Parathyroid adenoma (tissue), 2 donors: Measurements from ENCODE around the gene CELSR3.

ENCODE experiments used
- H2AFZ ChIP-seq: fragments of 300-600 bp; sonication (generic); one replicate; pipeline ENCODE4 v1.7.0; 2017; ENCODE audit warnings: antibody characterized with exemption, mild to moderate bottlenecking
- H3K27ac ChIP-seq: fragments of 300-600 bp; sonication (generic); one replicate; pipeline ENCODE4 v1.7.0; 2017
- H3K27me3 ChIP-seq: fragments of 300-600 bp; sonication (generic); one replicate; pipeline ENCODE4 v1.7.0; 2017; ENCODE audit warnings: low read length; ENCODE audit not compliant: control insufficient read depth, insufficient read depth
- H3K36me3 ChIP-seq: fragments of 300-600 bp; sonication (generic); one replicate; pipeline ENCODE4 v1.7.0; 2017; ENCODE audit warnings: low read length; ENCODE audit not compliant: control insufficient read depth, insufficient read depth
- H3K4me1 ChIP-seq: fragments of 300-600 bp; sonication (generic); one replicate; pipeline ENCODE4 v1.7.0; 2017; ENCODE audit warnings: control low read depth
- H3K4me2 ChIP-seq: fragments of 300-600 bp; sonication (generic); one replicate; pipeline ENCODE4 v1.7.0; 2017; ENCODE audit warnings: low read length
- H3K4me3 ChIP-seq: fragments of 300-600 bp; sonication (generic); one replicate; pipeline ENCODE4 v1.7.0; 2017; ENCODE audit warnings: low read depth, low read length
- H3K79me2 ChIP-seq: fragments of 300-600 bp; sonication (generic); one replicate; pipeline ENCODE4 v1.7.0; 2017; ENCODE audit warnings: control low read depth
- H3K9ac ChIP-seq: fragments of 300-600 bp; sonication (generic); one replicate; pipeline ENCODE4 v1.7.0; 2017; ENCODE audit warnings: mild to moderate bottlenecking
- H3K9me3 ChIP-seq: fragments of 300-600 bp; sonication (generic); one replicate; pipeline ENCODE4 v1.7.0; 2017; ENCODE audit warnings: low read length; ENCODE audit not compliant: control insufficient read depth
- CTCF ChIP-seq: fragments of 300-600 bp; sonication (generic); IDR thresholded peaks from one replicate; pipeline ENCODE4 v1.7.0; 2017; ENCODE audit warnings: antibody characterized with exemption, mild to moderate bottlenecking
- donor health status: primary hyperparathyroidism.

CELSR3 gene

GRCh38 chr3:48629894-48630293 is 32.8 kb downstream of the CELSR3 start:
- H2AFZ ChIP-seq: no peak overlapping the region
- H3K27me3 ChIP-seq: no peaks in the 10 kb centered on the region
- no peak overlapping the region for H3K4me3 ChIP-seq
- H3K27ac ChIP-seq: no peak overlapping the region
- no peak for TF ChIP-seq CTCF
- H3K36me3 ChIP-seq: no peaks in the 10 kb centered on the region
- H3K9ac ChIP-seq: no peak overlapping the region
- no peak overlapping the region for H3K4me2 ChIP-seq
- H3K79me2 ChIP-seq: no peaks in the 10 kb centered on the region
- no peaks in the 10 kb centered on the region for H3K9me3 ChIP-seq
- peaks cover 6% of the 10 kb centered on the region for H3K4me1 ChIP-seq

- no peak overlapping the region for H3K4me3 ChIP-seq
- H3K27me3 ChIP-seq: no peaks in the 10 kb centered on the region
- H3K9ac ChIP-seq: no peak overlapping the region
- H3K4me2 ChIP-seq: no peak overlapping the region
- H3K9me3 ChIP-seq: no peaks in the 10 kb centered on the region
- H2AFZ ChIP-seq: no peak overlapping the region
- TF ChIP-seq CTCF: no peak
- H3K36me3 ChIP-seq: no peaks in the 10 kb centered on the region
- no peak overlapping the region for H3K27ac ChIP-seq
- no peaks in the 10 kb centered on the region for H3K79me2 ChIP-seq
- no peaks in the 10 kb centered on the region for H3K4me1 ChIP-seq
Observed at GRCh38 chr3:48628277-48629017, 34.2 kb downstream of the CELSR3 start.

- no peak overlapping the region for H3K27ac ChIP-seq
- no peaks in the 10 kb centered on the region for H3K9me3 ChIP-seq
- H3K27me3 ChIP-seq: no peaks in the 10 kb centered on the region
- no peak overlapping the region for H3K4me2 ChIP-seq
- no peak overlapping the region for H2AFZ ChIP-seq
- H3K4me1 ChIP-seq: no peaks in the 10 kb centered on the region
- H3K36me3 ChIP-seq: no peaks in the 10 kb centered on the region
- H3K79me2 ChIP-seq: no peaks in the 10 kb centered on the region
- H3K4me3 ChIP-seq: no peak overlapping the region
- TF ChIP-seq CTCF: no peak
- no peak overlapping the region for H3K9ac ChIP-seq
Observed at GRCh38 chr3:48625600-48625999, 37.1 kb downstream of the CELSR3 start.

- H3K4me3 ChIP-seq: no peak overlapping the region
- H3K27ac ChIP-seq: no peak overlapping the region
- H3K9me3 ChIP-seq: no peaks in the 10 kb centered on the region
- no peak overlapping the region for H2AFZ ChIP-seq
- H3K4me2 ChIP-seq: no peak overlapping the region
- TF ChIP-seq CTCF: no peak
- H3K27me3 ChIP-seq: no peaks in the 10 kb centered on the region
- no peaks in the 10 kb centered on the region for H3K79me2 ChIP-seq
- no peak overlapping the region for H3K9ac ChIP-seq
- no peaks in the 10 kb centered on the region for H3K36me3 ChIP-seq
- no peaks in the 10 kb centered on the region for H3K4me1 ChIP-seq
Observed at GRCh38 chr3:48624767-48625166, 37.9 kb downstream of the CELSR3 start.

GRCh38 chr3:48623851-48624547 is 38.7 kb downstream of the CELSR3 start:
- Histone ChIP-seq H3K36me3 (no peaks in the 10 kb centered on the region), H3K27me3 (no peaks in the 10 kb centered on the region), H3K4me1 (no peaks in the 10 kb centered on the region), H2AFZ (no peak overlapping the region), H3K27ac (no peak overlapping the region), H3K4me2 (no peak overlapping the region), H3K9ac (no peak overlapping the region), H3K79me2 (no peaks in the 10 kb centered on the region), H3K4me3 (no peak overlapping the region), H3K9me3 (no peaks in the 10 kb centered on the region)
- no peak for TF ChIP-seq CTCF
